HepG2 (cell line): ENCODE data around the gene PITHD1.

ENCODE experiments used
- ATAD3A ChIP-seq: sonication (generic); formaldehyde crosslinking; IDR thresholded peaks from 2 replicates; pipeline ENCODE4 v1.4.0; 2020; ENCODE audit warnings: missing genetic modification reagents
- ATF7 ChIP-seq, 2 experiments: fragments of 450-650 bp in 1 of 2; sonication (generic) in 1 of 2; formaldehyde crosslinking in 1 of 2; IDR thresholded peaks; 2 replicates each; pipeline versions ENCODE4 v1.4.0 to v1.6.1; 2016 to 2020; ENCODE audit warnings: antibody characterized with exemption in 1 of 2, mild to moderate bottlenecking in 1 of 2, missing genetic modification reagents in 1 of 2
- MIER3 ChIP-seq: IDR thresholded peaks from 2 replicates; pipeline ENCODE4 v1.6.1; 2016; ENCODE audit warnings: missing compliant biosample characterization, borderline replicate concordance
- NCOA2 ChIP-seq: sonication (generic); formaldehyde crosslinking; IDR thresholded peaks from 2 replicates; pipeline ENCODE4 v1.8.0; 2022; ENCODE audit warnings: inconsistent platforms
- NONO ChIP-seq, 2 experiments: fragments of 450-650 bp in 1 of 2; sonication (generic) in 1 of 2; formaldehyde crosslinking in 1 of 2; IDR thresholded peaks in 1 of 2; conservative IDR thresholded peaks in 1 of 2; 2 replicates each; pipeline versions ENCODE4 v1.6.1 to v1.8.0; 2017 to 2022; ENCODE audit warnings: mild to moderate bottlenecking in 1 of 2, missing genetic modification reagents in 1 of 2, moderate library complexity in 1 of 2
- PREB ChIP-seq: sonication (generic); formaldehyde crosslinking; IDR thresholded peaks from 2 replicates; pipeline ENCODE4 v1.4.0; 2020; ENCODE audit warnings: missing genetic modification reagents
- RELA ChIP-seq: sonication (generic); formaldehyde crosslinking; IDR thresholded peaks from 2 replicates; pipeline ENCODE4 v1.4.0; 2020; ENCODE audit warnings: missing genetic modification reagents
- SMC3 ChIP-seq: IDR thresholded peaks from 2 replicates; pipeline ENCODE4 v1.6.1; 2011; ENCODE audit warnings: low read length, improper control_type of control experiment
- TARDBP ChIP-seq: sonication (generic); formaldehyde crosslinking; IDR thresholded peaks from 2 replicates; pipeline ENCODE4 v1.8.0; 2022; ENCODE audit warnings: mild to moderate bottlenecking, missing genetic modification reagents
- ZBTB26 ChIP-seq: IDR thresholded peaks from 2 replicates; pipeline ENCODE4 v1.6.1; 2016; ENCODE audit warnings: missing compliant biosample characterization, missing genetic modification reagents, borderline replicate concordance
- ZFP36 ChIP-seq: fragments of 150-350 bp; IDR thresholded peaks from 2 replicates; pipeline ENCODE4 v1.6.1; 2018; ENCODE audit warnings: borderline replicate concordance, low read length, low read depth; ENCODE audit not compliant: partially characterized antibody
- ZNF777 ChIP-seq: sonication (generic); formaldehyde crosslinking; IDR thresholded peaks from 2 replicates; pipeline ENCODE4 v1.4.0; 2020; ENCODE audit warnings: missing genetic modification reagents

- TF ChIP-seq NCOA2 (no peak), ZNF777 (CRISPR knock-in tag) (no peak), ATAD3A (CRISPR knock-in tag) (no peak), NONO (IDR thresholded peaks at IDR 0.05) (no peak), NONO (CRISPR knock-in tag; conservative IDR thresholded peaks at IDR 0.05) (no peak), TARDBP (CRISPR knock-in tag) (no peak), ATF7 (IDR thresholded peaks at IDR 0.05) (no peak), ATF7 (CRISPR knock-in tag; IDR thresholded peaks at IDR 0.05) (no peak), PREB (CRISPR knock-in tag) (no peak), MIER3 (CRISPR knock-in tag) (no peak), ZBTB26 (CRISPR knock-in tag) (no peak), SMC3 (peak; percentile 46; the same call in 1 of the 2 replicates), ZFP36 (no peak), RELA (CRISPR knock-in tag) (no peak)
Observed at GRCh38 chr1:23810818-23811540, 32.8 kb downstream of the PITHD1 start.
